ENCODE results near the gene MACROD2.

Gene MACROD2

GRCh38 chr20:14597206-14597715 is 601.9 kb downstream of the MACROD2 start:
- in situ Hi-C loops (cut with HindIII; ENCODE audit: low pct_unique_long_range_greater_than_20kb, low sequenced_read_pairs) = no loop called here
- DNase-seq (ENCODE audit: low read depth in 1 of 2, low spot score in 1 of 2) = no peak
- no peak for TF ChIP-seq JUND (IDR thresholded peaks at IDR 0.05; ENCODE audit: low read depth)

GRCh38 chr20:14599613-14600012 is 604.3 kb downstream of the MACROD2 start:
- no peak for DNase-seq (ENCODE audit: low read depth in 1 of 2, low spot score in 1 of 2)
- TF ChIP-seq JUND (IDR thresholded peaks at IDR 0.05; ENCODE audit: low read depth) = no peak
- in situ Hi-C loops (cut with HindIII; ENCODE audit: low pct_unique_long_range_greater_than_20kb, low sequenced_read_pairs) = no loop called here

DNA sequence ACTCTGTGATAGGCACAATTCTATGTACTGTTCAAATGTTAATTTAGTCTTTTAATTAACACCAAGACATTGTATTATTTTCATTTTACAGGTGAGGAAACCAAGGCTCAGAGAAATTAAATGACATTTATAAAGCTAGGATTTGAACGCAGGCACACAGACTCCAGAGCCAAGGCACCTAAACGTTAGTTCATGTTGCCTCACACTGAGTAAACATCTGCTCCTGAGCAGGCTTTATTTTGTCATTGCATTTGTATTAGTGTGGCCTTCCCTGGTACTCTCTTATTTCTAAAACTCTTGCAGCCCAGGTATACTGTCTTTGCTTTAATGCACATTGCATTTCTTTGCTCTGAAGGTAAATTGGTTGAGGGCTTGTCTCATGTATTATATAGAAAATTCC is 605.2 kb downstream of the MACROD2 start:
- no peak for DNase-seq (ENCODE audit: low read depth in 1 of 2, low spot score in 1 of 2)
- no peak for TF ChIP-seq JUND (IDR thresholded peaks at IDR 0.05; ENCODE audit: low read depth)
- in situ Hi-C loops (cut with HindIII; ENCODE audit: low pct_unique_long_range_greater_than_20kb, low sequenced_read_pairs) = no loop called here

- in situ Hi-C loops (cut with HindIII; ENCODE audit: low pct_unique_long_range_greater_than_20kb, low sequenced_read_pairs) = no loop called here
- no peak for TF ChIP-seq JUND (IDR thresholded peaks at IDR 0.05; ENCODE audit: low read depth)
Observed at GRCh38 chr20:14604143-14604542, 608.8 kb downstream of the MACROD2 start.

GRCh38 chr20:14609328-14610221 is 614.3 kb downstream of the MACROD2 start:
- in situ Hi-C loops (cut with HindIII; ENCODE audit: low pct_unique_long_range_greater_than_20kb, low sequenced_read_pairs) = no loop called here
- DNase-seq (ENCODE audit: low read depth in 1 of 2, low spot score in 1 of 2) = no peak
- TF ChIP-seq JUND (IDR thresholded peaks at IDR 0.05; ENCODE audit: low read depth) = no peak

More at GRCh38 chr20:14604143-14604542, 608.8 kb downstream of the MACROD2 start:
- no peak for DNase-seq (ENCODE audit: low read depth in 1 of 2, low spot score in 1 of 2)

GRCh38 chr20:14611479-14611878 is 616.2 kb downstream of the MACROD2 start:
- TF ChIP-seq JUND (IDR thresholded peaks at IDR 0.05; ENCODE audit: low read depth) = no peak
- no peak for DNase-seq (ENCODE audit: low read depth in 1 of 2, low spot score in 1 of 2)
- in situ Hi-C loops (cut with HindIII; ENCODE audit: low pct_unique_long_range_greater_than_20kb, low sequenced_read_pairs) = no loop called here

DNA sequence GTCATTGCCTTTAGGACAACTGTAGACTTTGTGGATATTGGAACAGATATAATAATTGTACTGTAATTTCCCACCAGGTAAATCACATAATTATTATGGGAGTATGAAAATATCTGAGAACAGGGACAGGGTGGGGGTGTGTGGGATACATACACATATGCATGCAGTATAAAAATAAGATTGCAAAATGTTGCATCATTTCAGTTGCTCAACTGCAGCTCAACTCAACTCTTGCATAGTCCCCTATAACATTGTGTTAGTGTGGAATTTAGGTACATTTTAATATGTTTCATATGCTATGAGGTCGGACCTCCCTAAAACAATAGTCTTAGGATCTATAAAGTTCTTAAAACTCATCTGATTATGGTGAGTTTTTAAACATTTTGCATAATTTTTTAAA is 617.1 kb downstream of the MACROD2 start:
- in situ Hi-C loops (cut with HindIII; ENCODE audit: low pct_unique_long_range_greater_than_20kb, low sequenced_read_pairs) = no loop called here
- TF ChIP-seq JUND (IDR thresholded peaks at IDR 0.05; ENCODE audit: low read depth) = no peak
- DNase-seq (ENCODE audit: low read depth in 1 of 2, low spot score in 1 of 2) = no peak

DNA sequence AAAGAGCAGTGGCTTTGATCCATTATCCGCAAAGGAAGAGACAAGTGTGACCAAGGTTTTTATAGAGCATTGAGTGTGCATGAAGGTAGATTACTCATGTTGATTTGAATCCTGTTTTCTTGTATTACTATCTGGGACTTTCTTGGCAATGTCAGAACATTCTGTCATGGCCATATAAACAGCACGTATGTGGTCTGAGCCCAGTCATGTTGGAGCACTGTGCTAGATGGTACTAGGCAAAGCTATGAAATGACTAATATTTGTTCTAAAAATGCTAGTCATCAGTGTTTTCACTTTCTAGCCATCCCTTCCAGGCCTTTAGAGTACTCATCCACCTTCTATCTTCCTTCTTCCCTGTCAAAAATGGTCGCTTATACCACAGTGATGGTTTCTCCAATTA is 620.7 kb downstream of the MACROD2 start:
- in situ Hi-C loops (cut with HindIII; ENCODE audit: low pct_unique_long_range_greater_than_20kb, low sequenced_read_pairs) = no loop called here
- TF ChIP-seq JUND (IDR thresholded peaks at IDR 0.05; ENCODE audit: low read depth) = no peak
- DNase-seq (ENCODE audit: low read depth in 1 of 2, low spot score in 1 of 2) = no peak

GRCh38 chr20:14617123-14617522 is 621.8 kb downstream of the MACROD2 start:
- no peak for TF ChIP-seq JUND (IDR thresholded peaks at IDR 0.05; ENCODE audit: low read depth)
- no peak for DNase-seq (ENCODE audit: low read depth in 1 of 2, low spot score in 1 of 2)
- in situ Hi-C loops (cut with HindIII; ENCODE audit: low pct_unique_long_range_greater_than_20kb, low sequenced_read_pairs) = no loop called here

DNA sequence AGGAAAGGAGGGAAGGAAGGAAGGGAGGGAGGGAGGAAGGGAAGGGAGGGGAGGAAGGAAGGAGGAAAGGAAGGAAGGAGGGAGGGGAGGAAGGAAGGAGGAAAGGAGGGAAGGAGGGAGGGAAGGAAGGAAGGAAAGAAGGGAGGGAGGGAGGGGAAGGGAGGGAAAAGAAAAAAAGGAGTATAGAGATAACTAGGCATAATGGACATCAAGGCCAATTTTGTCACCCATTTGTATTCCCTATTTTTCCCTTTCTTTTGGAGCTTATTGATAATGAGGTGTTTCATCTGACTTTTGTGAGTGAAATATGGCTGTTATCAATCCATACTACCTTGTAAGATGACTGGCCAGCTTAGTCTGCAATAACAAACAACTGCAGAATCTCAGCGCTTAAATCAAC is 624.1 kb downstream of the MACROD2 start:
- in situ Hi-C loops (cut with HindIII; ENCODE audit: low pct_unique_long_range_greater_than_20kb, low sequenced_read_pairs) = no loop called here

GRCh38 chr20:14622796-14623195 is 627.5 kb downstream of the MACROD2 start:
- TF ChIP-seq JUND (IDR thresholded peaks at IDR 0.05; ENCODE audit: low read depth) = no peak
- in situ Hi-C loops (cut with HindIII; ENCODE audit: low pct_unique_long_range_greater_than_20kb, low sequenced_read_pairs) = no loop called here
- no peak for DNase-seq (ENCODE audit: low read depth in 1 of 2, low spot score in 1 of 2)

More for the DNA sequence above, 624.1 kb downstream of the MACROD2 start:
- TF ChIP-seq JUND (IDR thresholded peaks at IDR 0.05; ENCODE audit: low read depth) = no peak
- no peak for DNase-seq (ENCODE audit: low read depth in 1 of 2, low spot score in 1 of 2)

- no peak for DNase-seq (ENCODE audit: low read depth in 1 of 2, low spot score in 1 of 2)
- no peak for TF ChIP-seq JUND (IDR thresholded peaks at IDR 0.05; ENCODE audit: low read depth)
- in situ Hi-C loops (cut with HindIII; ENCODE audit: low pct_unique_long_range_greater_than_20kb, low sequenced_read_pairs) = no loop called here
Observed at GRCh38 chr20:14631011-14631410, 635.7 kb downstream of the MACROD2 start.

- no peak for DNase-seq (ENCODE audit: low read depth in 1 of 2, low spot score in 1 of 2)
- no peak for TF ChIP-seq JUND (IDR thresholded peaks at IDR 0.05; ENCODE audit: low read depth)
- in situ Hi-C loops (cut with HindIII; ENCODE audit: low pct_unique_long_range_greater_than_20kb, low sequenced_read_pairs) = no loop called here
Observed at GRCh38 chr20:14632906-14633305, 637.6 kb downstream of the MACROD2 start.

Measured in T47D (cell line).